ENCODE results near the gene INPP5F.
"Not testable (repeated sequence)": the region's sequence is repeated elsewhere in the genome, so short reads cannot be mapped to it uniquely, and the experiment has no call there.

INPP5F gene

DNA sequence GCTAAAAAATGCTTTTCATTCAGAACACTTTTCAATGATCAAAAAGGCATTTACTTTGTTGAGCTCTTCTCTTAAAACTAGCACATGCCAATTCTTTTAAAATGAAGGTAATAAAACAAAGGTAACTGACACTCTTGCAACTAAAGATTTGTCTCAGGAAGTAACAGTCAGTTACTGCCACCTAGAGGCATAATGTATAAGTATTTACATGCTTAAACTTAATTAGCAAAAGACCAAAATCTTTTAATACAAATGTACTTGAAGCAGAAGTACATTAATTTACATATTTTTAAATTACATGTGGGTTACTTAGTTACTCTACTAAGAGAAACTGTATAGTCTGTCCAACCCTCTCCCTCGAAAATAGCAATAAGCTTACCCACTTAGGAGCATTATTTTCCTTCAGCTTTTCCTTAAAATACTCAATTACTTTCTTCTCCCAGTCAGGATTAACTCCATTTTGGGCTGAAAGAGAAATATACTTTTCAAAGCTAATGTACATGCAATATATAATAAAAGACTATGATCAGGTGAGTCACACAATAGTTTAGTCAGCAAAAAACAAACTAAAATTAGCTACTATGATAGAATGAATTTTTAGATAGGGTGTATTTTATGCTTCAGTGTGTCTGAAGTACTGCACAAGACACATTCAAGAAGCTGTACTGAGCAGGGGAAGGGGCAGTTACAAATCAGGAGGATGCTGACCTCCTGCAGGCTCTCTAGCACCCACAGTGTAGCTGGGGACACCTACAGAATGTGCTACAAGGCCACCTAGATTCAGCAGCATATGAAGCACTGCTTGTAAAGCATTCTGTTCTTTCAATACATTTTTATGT, 133.8 kb downstream of the INPP5F start:
- no peak for DNase-seq

DNA sequence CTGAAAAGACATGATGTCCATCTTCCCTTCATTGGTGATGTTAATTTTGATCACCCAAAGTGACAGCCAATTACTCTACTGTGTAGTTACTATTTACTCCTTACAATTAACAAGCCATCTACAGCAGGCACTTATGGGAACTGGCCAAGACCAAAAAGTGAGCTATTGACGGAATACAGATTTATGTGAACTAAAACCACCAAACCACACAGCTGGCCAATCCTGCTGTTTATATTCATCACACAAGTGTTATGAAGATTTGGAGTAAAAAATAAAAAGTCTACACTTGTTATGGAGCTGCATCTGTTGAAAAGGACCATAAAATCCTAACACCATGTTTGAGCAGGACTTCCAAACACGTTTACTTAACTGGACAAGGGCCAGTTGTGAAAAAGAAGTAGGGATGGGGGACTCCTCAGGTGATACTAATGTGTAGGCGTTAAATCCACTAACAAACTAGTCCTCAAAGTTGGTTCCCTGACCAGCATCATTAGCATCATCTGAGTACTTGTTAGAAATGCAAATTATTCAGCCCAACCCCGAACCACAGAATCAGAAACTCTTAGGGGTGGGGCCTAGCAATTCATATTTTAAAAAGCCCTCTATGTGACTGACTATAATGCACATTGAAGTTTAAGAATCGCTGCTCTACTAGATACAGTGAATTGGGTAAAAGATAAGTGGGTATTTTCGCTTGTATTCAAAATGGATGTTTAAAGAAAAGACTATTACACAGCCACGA, 135.2 kb downstream of the INPP5F start:
- DNase-seq: no peak

DNA sequence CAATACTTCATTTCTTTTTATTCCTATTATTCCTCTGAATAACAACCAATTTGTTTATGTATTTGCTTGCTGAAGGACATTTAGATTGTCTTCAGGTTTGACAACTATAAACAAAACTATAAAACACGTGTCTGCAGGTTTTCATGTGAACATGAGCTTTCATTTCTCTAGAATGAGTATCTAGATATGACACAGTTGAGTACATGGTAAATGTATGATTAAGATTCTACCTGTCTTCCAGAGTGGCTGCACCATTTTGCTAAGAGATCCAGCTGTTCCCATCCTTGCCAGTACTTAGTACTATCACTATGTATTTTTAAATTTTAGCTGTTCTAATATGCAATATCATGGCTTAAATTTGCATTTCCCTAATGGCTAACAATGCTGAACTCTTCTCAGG, 136.7 kb downstream of the INPP5F start:
- DNase-seq: no peak

DNA sequence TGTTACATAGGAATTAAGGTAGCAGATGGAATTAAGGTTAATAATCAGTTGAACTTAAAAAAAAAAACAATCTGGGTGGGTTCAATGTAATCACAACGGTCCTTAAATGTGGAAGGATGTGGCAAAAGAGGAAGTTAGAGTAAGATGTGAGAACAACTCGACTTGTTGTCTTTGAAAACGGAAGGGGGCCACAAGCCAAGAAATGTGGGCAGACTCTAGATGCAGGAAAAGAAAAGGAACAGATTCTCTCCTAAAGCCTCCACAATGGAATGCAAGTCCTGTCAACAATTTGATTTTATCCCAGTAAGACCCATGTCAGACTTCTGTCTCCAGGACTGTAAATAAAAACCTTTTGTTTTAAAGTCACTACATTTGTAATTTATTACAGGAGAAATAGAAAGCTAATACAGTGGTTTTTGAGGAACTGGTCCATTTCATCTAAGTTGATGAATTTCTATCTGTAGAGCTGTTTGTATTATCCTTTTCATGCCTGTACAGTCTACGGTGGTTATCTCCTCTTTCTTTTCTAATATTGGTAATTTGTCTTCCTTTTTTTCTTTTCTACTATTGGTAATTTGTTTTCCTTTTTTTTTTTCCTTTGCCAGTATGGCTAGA, 138.2 kb downstream of the INPP5F start:
- no peak for DNase-seq

DNA sequence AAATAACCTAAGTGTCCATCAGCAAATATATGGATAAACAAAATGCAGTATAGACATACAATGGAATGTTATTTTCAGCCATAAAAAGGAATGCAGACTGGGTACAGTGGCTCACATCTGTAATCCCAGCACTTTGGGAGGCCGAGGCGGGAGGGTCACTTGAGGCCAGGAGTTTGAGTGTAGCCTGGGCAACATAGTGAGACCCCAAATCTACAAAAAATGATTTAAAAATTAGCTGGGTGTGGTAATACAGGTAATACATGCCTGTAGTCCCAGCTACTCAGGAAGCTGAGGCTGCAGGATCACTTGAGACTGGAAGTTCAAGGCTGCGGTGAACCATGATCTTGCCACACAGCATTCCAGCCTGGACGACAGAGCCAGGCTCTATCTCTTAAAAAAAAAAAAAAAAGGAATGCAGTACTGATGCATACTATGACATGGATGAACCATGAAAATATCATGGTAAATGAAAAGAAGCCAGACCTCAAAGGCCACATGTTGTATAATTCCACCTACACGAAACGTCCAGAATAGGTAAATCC, 139.9 kb downstream of the INPP5F start:
- no peak for DNase-seq

DNA sequence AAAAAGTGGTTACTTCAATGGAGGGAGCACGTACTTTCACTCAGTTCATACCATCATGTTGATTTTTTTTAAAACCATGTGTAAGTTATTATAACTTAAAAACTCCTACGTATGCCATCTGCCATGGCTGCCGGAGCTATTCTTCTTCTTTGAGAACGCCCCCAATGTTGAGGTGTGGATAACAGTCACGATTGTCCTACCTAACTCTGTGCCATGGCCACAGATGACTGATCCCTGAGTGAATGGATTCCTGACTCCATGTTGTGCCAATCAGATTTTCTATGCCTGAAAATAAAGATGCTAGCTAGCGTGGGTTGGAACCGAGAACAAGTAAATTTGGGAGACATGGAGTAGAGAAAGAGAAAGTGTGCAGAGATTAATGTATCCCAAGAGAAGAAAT, 141.5 kb downstream of the INPP5F start:
- peak in 18 of 58 donors; percentile 2 to 51 (median 13) for DNase-seq

DNA sequence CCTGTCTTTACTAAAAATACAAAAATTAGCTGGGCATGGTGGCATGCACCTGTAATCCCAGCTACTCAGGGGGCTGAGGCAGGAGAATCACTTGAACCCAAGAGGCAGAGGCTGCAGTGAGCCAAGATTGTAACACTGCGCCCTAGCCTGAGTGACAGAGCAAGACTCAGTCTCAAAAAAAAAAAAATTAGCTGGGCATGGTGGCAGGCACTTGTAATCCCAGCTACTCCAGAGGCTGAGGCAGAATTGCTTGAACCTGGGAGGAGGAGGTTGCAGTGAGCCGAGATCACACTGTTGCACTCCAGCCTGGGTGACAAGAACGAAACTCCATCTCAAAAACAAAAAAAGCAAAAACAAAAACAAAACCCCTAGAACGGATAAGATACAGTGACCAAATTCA, 143.5 kb downstream of the INPP5F start:
- DNase-seq: not testable (repeated sequence)

GRCh38 chr10:119871881-119872609, 146.2 kb downstream of the INPP5F start:
- DNase-seq: peak in 27 of 58 donors; percentile 2 to 56 (median 28)

DNA sequence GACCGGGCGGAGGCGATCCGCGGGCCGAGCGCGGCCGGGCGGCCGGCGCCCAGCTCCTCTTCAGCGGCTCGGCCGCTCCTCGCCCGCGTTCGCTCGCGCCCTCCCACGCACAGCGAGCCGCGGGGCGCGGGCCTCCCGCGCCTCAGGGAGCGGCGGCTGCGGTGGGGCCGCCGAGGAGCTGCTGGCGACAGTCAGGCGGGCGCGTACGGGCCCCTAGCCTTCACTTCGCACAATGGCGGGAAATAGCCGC, 146.7 kb downstream of the INPP5F start, which contains the start of gene MCMBP:
Gene MCMBP, minus strand, starts transcription at position 234 of the 250 bp plus-strand sequence. CDS start 259 bp downstream, outside the sequence.
- no peak for DNase-seq

DNA sequence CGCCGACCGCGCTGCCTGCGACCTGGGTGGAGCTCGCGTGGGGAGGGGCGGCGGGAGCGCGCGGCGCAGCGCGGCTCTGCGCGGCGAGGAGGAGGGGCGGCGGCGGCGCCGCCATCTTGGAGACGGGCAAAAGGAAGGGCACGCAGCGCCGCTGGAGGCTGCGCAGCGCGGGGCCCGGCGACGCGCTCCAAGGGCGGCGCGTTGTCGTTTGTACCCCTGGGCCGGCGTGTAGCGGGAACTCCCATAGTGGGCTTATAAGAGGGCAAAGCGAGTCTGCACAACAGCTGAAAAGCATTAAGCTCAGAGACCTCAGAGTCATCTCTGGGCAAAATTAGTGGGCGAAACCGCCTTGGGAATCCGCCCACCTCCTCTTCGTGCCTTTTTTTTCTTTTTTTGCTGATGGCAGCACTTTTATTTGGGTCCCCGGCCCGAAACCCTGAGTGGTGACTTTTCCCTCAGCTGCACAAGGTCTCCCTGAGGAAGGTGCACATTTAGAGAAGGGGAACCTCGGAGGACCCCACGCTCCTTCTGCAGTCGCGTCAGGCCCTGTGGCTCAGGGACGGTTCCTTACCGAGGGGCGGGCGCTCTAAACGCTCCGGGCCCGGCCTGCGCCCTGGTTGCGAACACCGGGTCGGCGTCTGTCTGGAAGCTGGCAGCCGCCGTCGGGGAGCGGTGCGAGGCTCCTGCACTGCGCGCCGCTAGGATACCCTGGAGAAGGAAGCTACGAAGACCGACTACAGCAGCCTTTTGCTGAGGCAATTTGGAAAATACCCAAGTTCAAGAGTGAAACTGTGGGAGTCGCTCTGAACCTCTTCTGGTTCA, 147.2 kb downstream of the INPP5F start:
- peak; percentile 14 to 90 (median 82) for DNase-seq

- DNase-seq: no peak
Measured at GRCh38 chr10:119878524-119878923, 152.7 kb downstream of the INPP5F start.
